ENCODE results near the gene CHMP6. TPM values are rescaled to one million over a fixed set of nuclear protein-coding genes. Genes with fewer than 3 reads are reported as not detected.
"Not testable (repeated sequence)": the region's sequence is repeated elsewhere in the genome, so short reads cannot be mapped to it uniquely, and the experiment has no call there.

The CHMP6 gene
- total RNA-seq, 2 donors from 2014 or later = 23.7 to 25.9 TPM

DNA sequence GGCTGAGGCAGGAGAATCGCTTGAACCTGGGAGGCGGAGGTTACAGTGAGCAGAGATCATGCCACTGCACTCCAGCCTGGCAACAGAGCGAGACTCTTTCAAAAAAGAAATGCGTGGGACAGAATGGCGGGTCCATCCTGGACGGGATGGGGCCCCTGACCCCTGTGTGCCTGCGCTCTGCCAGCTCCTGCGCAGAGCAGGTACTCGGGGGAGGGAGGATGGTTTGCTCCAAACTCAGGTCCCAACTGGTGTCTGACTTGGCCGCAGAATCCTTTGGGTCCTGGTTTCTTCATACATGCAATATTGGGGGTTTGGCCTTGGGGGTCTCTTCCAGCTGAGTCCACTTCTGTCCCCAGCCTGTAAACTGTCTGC, 10.4 kb downstream of the CHMP6 start:
- DNase-seq (ENCODE audit: low spot score) = no peak
- intact Hi-C loops (cut with DNase I) = no loop called here

DNA sequence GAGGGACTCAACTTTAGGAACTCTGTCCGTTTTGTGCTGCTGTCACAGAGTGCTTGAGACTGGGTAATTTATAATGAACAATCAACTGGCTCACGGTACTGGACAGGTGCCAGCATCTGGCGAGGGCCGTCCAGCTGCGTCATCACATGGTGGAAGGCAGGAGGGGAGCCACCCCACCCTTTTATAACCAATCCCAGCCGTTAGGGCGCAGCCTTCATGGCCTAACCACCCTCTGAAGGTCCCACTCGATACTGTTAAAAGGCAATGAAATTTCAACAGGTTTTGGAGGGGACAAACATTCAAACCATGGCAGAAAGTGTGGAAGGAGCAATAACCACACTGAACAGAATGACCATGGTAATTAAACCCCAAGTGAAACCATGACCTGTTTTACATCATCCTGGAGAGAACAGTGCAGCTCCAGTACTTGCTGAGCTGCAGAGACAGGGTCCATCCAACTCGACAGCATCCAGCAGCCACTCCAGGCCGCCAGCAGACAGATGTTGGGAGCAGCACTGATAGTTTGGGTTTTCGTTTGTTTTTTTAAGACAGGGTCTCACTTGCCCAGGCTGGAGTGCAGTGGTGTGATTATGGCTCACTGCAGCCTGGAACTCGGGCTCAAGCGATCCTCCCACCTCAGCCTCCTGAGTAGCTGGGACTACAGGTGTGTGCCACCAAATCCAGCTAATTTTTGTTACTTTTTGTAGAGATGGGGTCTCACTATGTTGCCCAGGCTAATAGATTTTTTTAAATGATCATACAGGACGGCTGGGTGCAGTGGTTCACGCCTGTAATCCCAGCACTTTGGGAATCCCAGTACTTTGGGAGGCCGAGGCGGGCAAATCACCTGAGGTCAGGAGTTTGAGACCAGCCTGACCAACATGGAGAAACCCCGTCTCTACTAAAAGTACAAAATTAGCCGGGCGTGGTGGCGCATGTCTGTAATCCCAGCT, 11.0 kb downstream of the CHMP6 start:
- intact Hi-C loops (cut with DNase I) = no loop called here
- DNase-seq (ENCODE audit: low spot score) = no peak

DNA sequence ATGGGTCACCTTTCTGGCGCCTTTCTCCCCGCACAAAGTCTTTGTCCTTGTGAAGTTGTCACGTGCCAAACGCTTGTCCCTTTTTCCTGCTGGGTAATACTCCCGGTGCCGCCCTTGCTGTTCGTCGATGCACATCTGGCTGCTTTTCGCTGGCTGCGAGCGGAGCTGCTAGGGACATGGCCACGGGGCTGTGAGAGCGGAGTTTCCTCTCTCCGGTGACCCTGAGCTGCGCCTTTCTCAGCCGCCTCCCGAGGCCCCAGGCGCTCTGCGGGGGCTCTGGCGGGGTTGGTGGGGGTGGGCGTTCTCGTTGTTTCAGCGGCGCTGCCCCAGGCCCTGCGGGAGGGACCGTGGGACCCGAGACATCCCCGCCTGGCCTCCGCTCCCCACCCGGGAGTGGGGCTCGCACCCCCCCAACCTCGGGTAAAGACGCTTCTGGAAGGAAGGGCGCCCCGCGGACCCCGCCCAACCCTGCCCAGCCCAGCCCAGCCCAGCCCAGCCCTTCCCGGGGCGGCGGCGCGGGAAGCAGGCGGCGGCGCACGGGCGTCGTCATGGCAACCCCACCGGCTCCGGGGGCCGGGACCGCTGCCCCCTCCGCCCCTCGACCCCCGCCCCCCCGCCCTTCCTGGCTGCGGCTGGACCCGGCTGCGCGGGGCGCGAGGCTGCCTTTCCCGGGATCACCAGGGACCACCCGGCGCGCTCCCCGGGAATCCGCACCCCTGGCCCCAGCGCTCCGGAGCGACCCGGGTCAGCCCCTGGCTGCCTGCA, 12.3 kb downstream of the CHMP6 start:
- no peak for DNase-seq (ENCODE audit: low spot score)
- intact Hi-C loops (cut with DNase I) = no loop called here

DNA sequence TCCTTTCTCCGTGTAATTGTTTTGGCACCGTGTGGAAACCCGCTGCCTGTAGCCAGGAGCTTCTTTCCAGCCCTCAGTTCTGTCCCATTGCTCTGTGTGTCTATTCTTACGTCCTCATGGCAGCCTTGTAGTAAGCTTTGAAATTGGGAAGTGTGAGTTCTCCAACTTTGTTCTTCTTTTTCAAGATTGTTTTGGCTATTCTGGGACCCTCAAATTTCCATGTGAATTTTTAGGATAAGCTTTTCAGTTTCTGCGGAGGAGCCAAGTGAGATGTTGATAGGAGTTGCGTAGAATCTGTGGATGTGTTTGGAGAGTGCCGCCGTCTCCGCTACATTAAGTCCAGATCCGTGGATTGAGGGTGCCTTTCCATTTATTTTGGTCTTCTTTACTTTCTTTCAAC, 15.2 kb downstream of the CHMP6 start:
- intact Hi-C loops (cut with DNase I) = no loop called here
- no peak for DNase-seq (ENCODE audit: low spot score)

DNA sequence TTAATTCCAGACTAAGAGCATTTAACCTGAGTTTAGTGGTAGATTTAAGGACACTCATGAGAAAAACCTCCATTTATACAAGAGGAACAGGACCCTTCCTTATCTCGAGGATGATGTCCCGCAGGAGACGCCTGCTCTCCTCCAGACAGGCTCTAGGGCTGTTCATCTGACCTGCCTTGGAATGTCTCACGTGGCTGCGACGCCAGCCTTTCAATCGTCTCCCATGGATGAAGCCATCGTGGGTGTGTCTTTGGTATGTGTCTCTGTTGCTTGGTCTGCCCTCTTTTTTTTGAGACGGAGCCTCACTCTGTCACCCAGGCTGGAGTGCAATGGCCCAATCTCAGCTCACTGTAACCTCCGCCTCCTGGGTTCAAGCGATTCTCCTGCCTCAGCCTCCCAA, 16.5 kb downstream of the CHMP6 start:
- intact Hi-C loops (cut with DNase I) = no loop called here
- DNase-seq (ENCODE audit: low spot score) = no peak

DNA sequence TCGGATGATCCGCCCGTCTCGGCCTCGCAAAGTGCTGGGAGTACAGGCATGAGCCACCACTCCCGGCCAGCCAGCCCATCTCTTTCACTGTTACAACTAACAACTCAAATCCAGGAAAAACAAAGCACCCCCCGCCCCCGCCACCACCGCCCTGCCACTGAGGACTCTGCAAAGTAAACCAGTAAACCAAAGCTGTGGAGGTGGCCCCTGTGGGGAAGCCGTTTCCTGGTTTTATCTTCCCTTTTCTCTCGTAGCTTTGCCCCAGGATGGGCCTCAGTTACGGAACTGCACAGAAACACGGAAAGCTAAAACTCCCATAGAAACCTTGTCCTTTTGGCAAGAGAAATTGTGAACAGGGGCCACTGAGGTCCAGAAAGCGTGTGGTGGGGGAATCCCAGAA, 17.5 kb downstream of the CHMP6 start:
- intact Hi-C loops (cut with DNase I) = no loop called here
- DNase-seq (ENCODE audit: low spot score) = no peak

DNA sequence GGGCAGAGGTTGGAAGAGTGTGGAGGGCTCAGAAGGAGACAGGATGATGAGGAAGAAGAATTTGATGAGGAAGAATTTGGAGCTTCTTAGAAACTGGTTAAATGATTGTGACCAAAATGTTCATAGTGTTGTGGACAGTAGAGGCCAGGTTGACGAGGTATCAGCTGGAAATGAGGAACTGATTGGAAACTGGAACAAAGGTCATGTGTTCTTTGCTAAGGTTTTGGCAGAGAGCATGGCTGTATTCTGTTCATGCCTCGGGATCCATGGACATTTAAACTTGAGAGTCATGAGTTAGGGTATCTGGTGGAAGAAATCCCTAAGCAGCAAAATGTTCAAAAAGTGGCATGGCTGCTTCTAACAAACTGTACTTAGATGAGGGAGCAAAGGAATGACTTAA, 19.3 kb downstream of the CHMP6 start:
- intact Hi-C loops (cut with DNase I) = no loop called here

DNA sequence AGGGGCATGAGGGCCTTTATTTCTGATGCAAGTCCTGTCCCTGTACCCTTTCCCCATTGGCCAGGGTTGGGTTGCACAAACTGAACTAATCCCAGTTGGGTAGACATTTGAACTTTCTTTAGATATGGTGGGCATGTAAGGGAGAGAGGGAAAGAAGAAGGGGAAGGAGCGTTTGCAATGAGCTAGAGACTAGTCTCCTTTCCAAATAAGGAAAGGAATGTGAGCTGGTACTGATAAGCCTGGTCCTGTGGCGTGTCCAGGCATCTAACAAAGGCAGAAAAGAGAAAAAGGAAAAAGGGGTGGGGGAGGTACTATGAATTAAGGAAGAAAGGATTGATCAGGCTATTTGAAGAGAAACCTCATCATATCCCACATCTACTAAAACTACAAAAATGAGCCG, 20.3 kb downstream of the CHMP6 start:
- intact Hi-C loops (cut with DNase I) = no loop called here
- DNase-seq (ENCODE audit: low spot score) = no peak

More for the DNA sequence above, 19.3 kb downstream of the CHMP6 start:
- DNase-seq (ENCODE audit: low spot score) = no peak

DNA sequence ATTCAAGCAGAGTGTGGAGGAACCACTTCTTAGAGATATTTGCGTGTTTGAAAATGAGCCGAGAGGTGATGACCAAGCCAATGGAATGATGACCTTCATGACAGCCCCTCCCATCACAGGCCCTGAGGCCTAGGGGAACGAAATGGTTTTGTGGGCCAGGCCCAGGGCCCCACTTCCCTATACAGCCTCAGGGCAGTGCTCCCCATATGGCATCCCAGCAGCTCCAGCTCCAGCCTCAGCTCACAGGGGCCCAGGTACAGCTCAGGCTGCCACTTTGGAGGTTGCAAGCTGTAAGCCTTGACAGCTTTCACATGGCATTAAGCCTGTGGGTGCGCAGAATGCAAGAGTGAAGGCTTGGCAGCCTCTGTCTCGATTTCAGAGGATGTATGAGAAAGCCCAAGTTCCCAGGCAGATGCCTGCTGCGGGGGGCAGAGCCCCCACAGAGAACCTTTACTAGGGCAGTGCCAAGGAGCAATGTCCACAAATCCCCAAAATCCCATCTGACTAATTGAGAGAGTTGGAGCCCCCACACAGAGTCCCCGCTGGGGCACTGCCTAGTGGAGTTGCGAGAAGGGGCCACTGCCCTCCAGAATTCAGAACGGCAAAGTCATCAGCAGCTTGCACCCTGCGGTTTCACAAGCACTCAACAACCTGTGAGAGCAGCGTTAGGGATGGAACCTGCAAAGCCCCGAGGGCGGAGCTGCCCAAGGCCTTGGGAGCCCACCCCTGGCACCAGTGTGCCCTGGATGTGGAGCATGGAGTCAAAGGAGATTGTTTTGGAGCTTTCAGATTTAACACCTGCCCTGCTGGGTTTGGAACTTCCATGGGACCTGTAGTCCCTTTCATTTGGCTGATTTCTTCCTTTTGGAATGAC, 21.2 kb downstream of the CHMP6 start:
- DNase-seq (ENCODE audit: low spot score) = no peak
- intact Hi-C loops (cut with DNase I) = loop anchor here in 1 of 2 donors (1.0 kb wide), 1 partner anchor 22 kb away; the partner anchor contains the start of gene CHMP6

DNA sequence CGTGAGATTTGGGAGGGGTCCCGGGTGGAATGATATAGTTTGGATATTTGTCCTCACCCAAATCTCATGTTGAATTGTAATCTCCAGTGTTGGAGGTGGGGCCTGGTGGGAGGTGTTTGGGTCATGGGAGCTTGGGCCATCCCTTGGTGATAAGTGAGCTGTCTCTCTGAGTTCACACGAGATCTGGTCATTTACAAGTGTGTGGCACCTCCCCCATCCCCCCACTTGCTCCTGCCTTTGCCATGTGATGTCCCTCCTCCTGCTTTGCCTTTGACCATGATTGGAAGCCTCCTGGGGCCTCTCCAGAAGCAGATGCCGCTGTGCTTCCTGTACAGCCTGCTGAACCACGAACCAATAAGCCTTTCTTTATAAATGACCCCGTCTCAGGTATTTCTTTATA, 22.0 kb downstream of the CHMP6 start:
- intact Hi-C loops (cut with DNase I) = loop anchor here in 1 of 2 donors (1.0 kb wide), 1 partner anchor 22 kb away; the partner anchor contains the start of gene CHMP6
- DNase-seq (ENCODE audit: low spot score) = no peak

DNA sequence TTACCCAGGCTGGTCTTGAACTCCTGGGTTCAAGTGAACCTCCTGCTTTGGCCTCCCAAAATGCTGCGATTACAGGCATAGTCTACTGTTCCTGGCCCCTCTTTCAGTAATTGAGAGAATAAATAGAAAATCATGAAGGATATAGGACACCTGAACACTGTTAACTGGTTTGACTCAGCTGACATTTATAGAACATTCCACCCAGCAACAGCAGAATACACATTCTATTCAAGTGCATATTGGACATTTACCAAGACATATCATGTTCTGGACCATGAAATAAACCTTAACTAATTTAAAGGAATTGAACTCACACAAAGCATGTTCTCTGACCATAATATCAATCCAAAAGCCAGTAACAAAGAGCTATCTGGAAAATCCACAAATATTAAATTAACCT, 23.5 kb downstream of the CHMP6 start:
- DNase-seq (ENCODE audit: low spot score) = no peak
- intact Hi-C loops (cut with DNase I) = loop anchor here in 1 of 2 donors (1.0 kb wide), 1 partner anchor 43 kb away; no protein-coding TSS in a partner anchor

DNA sequence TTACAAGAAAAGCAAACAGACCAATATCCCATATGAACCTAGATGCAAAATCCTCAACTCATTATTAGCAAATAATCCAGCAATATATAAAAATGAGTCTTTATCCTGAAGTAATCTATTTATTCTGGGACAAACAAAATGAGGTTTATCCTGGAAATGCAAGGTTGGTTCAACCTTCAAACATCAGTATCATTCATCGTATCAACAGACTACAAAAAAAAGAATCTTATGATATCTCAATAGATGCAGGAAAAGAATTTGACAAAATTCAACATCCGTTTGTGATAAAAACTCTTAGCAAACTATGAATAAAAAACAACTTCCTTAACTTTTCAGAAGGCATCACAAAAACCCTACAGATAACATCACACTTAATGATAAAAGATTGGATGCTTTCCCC, 24.9 kb downstream of the CHMP6 start:
- DNase-seq (ENCODE audit: low spot score) = no peak
- intact Hi-C loops (cut with DNase I) = no loop called here

DNA sequence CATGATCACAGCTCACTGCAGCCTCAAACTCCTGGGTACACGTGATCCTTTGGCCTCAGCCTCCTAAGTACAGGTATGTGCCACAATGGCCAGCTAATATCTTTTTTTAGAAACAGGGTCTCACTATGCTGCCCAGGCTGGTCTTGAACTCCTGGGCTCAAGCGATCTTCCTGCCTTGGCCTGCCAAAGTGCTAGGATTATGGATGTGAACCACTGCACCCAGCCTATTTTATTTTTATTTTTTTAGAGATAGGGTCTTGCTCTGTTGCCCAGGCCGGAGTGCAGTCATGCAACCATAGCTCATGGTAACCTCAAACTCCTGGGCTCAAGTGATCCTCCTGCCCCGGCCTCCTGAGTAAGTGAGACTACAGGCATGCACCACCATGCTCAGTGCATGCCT, 25.7 kb downstream of the CHMP6 start:
- intact Hi-C loops (cut with DNase I); DNase-seq (ENCODE audit: low spot score): not testable (repeated sequence)

DNA sequence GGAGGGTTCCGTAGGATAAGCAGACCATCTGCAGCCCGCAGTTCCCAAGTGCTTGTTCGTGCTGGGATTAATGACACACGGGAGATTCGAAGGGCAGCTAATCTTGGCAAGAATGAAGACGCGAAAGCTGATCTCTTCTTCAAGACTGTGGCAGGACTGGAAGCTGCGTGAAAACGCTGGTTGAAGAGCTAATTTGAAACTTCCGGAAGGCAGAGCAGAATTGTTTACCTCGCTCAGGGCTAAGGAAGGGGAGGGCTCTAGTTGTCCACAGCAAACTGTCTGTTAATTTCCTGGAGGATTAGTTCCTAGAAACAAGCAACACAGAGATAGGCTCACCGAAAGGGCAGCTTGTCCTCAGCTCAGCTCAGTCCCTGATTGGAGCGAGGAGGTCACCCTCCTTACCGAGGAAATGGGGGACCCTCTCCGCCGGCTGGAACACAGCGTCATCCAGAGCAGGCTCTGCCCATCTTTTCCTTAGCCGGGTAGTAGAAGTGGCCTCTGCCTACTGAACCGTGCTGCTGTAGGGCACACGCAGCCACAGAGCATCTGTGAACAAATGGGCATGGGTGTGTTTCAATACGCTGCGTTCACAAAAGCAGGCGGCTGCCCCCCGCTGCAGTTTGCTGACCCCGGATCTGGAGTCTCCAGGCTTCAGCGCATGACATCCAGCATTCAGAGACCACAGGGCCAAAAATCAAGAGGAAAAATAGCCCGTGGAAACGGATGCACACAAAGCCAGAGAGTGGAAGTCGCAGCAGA, 26.6 kb downstream of the CHMP6 start:
- intact Hi-C loops (cut with DNase I) = no loop called here
- DNase-seq (ENCODE audit: low spot score) = no peak

DNA sequence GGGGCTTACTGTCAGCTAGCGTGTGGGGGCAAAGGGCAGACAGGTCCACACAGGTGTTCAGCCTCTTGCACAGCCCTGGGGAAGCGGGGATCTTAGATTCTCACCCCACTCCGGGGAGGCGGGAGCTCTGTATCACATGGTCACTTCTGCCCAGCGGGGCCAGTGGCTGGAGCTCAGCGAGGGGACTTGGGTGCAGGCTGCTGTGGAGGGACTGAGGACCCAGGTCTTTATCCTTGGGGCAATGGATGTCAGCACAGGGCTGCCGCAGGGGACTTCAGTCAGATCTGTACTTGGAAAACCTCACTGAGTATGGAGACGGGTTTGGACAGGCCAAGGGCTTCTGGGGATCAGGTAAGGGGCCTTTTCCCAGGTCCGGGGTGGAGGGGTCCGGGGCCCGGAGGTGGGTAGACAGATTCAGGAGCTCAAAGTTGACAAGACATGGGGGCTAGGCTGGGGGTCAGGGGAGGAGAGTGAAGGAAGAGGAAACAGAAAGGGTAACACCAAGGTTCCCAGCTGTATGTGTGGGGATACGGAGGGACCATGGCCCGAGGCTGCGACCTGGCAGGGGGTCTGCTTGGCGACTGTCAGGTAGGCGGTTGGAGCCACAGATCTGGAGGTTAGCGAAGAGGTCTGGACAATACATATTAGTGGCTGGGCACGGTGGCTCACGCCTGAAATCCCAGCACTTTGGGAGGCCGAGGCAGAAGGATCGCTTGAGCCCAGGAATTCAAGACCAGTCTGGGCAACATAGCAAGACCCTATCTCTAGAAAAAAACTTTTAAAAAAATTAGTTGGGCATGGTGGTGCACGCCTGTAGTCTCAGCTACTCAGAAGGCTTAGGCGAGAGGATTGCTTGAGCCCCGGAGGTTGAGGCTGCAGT, 28.2 kb downstream of the CHMP6 start:
- intact Hi-C loops (cut with DNase I) = loop anchor here (5.0 to 10.0 kb wide), 2 partner anchors 77 to 85 kb away; no protein-coding TSS in a partner anchor
- DNase-seq (ENCODE audit: low spot score) = no peak

DNA sequence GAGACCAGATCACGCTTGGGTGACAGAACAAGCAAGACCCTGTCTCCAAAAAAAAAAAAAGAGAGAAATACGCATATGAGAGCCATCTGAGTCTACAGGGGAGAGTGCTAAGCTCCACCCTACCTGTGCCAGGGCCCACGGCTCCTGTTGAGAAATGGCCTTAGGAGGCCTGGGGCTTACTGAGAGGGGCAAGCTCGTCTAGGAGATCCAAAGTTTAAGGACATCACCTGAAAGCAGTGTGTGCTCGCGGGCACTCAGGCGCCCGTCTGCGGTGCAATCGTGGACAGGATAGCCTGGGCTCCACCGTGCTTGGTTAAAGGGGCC, 28.8 kb downstream of the CHMP6 start:
- intact Hi-C loops (cut with DNase I) = loop anchor here (5.0 to 10.0 kb wide), 2 partner anchors 77 to 84 kb away; no protein-coding TSS in a partner anchor
- DNase-seq (ENCODE audit: low spot score) = no peak

DNA sequence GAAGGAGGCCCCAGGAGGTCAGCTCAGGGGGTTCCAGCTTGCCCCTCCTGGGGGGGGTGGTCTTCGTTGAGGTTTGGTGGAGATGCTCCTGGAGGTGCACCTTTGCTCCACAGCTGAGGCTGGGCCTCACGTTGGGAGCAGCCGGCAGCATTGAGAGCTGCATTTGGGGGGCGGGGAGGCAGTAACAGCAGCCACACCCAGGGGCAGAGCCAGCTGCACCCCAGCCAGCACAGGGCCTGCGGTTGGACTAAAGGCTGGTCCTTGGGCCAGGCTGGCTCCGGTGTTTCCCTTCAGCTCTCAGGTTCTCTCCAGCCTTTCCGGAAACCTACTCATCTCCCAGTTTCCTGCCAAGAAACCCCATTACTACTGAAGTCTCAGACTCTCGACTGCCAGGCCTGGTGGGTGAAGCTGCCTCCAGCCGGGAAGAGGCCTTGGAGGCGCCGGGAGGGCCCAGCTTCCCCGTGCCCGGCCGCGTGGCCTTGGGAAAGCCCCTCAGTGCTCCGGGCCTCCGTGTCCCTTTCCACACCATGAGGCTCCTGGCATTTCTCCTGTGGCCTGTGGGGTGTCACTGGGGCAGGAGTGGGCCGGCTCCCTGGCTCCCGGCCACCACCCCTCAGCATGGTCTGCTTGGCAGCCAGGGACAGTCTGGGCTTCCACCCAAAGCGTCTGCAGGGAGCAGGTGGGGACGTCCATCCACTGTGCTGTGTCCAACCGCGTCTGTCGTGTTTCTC, 29.3 kb downstream of the CHMP6 start:
- no peak for DNase-seq (ENCODE audit: low spot score)
- intact Hi-C loops (cut with DNase I) = loop anchor here (5.0 to 10.0 kb wide), 2 partner anchors 76 to 84 kb away; no protein-coding TSS in a partner anchor
